GM21515 (cell line): Measurements from ENCODE around the gene CELF4.

Experiments used
- ATAC-seq: cut with Tn5 transposase; IDR thresholded peaks from one replicate; pipeline ENCODE4 v1.9.1; 2021; ENCODE audit not compliant: unreplicated experiment

CELF4 gene

DNA sequence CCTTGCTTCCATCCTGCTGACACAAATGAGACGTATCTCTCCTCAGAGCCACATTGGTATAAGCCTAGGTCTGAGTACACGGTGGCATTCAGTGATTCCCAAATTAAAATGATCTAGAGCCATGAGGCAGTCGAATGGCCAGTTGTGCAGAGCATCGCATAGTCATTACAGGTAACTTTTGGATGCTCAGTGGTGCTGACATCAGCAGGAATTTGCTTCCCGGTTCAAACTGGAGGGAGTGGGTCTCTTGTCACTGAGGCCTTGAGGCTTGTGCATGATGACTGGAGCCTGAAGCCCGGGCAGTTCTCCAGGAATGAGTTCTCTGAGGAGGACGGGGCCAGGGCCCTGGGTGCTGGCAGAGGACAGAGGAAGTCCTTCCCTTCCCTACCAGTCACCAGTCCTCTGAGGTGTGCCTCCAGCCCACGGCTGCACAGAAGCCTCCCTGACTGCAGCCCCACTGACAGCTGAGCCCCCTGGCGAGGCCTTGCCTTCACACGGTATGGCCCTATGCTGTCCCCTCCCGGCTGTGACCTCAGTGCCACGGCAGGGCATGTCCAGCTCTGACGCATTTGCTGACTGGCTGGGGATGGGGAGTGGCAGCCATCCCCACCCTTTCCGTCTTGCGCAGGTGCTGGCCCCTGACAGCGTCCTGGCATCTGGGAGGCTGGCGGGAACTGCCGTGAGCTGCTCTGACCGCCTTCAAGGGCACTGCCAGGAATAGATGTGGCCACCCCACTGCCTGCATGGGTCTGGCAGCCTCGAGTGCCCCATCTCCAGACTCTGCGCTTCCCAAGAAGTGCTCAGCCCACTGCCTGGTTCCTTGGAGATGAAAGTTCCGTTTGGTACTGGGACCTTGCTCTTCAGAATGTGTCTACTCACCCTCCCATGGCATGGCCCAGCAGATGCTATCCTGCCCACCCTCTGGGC is 117.4 kb downstream of the CELF4 start:
- no peak for ATAC-seq

DNA sequence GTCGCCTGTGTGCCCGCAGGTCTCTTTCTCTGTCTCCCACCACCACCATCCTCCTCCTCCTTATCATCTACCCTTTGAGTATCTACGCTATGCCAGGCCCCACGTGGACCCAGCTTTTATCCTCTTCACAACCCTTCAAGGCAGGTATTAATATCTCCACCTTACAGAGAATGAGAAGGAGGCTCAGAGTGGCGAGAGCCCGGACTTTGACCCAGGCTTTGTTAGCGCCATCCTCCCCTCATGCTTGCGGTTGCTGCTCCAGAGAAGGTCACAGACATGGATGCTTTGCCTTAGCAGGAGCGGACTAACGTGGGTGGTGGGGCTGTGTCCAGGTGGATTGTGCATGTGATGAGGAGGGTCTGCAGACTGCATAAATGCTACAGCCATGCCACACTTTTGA is 119.8 kb downstream of the CELF4 start:
- ATAC-seq: no peak

DNA sequence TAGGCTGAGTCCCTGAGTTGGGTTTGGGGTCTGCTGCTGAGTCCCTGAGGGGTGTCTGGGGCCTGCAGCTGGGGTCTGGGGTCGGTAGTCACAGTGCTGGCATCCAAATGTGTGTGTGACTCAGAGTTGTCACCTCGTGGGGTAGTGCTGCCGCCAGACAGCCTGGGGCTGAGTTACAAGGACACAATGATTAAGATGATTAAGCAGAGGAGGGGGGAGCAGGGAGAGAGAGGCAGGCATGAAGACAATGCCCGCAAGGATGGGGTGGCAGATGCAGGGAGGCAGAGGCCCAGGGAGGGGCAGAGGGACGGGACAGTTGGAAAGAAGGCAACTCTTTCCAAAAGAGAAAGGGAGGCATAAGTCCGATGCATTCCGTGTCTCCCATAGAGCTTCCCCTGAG is 120.2 kb downstream of the CELF4 start:
- no peak for ATAC-seq

DNA sequence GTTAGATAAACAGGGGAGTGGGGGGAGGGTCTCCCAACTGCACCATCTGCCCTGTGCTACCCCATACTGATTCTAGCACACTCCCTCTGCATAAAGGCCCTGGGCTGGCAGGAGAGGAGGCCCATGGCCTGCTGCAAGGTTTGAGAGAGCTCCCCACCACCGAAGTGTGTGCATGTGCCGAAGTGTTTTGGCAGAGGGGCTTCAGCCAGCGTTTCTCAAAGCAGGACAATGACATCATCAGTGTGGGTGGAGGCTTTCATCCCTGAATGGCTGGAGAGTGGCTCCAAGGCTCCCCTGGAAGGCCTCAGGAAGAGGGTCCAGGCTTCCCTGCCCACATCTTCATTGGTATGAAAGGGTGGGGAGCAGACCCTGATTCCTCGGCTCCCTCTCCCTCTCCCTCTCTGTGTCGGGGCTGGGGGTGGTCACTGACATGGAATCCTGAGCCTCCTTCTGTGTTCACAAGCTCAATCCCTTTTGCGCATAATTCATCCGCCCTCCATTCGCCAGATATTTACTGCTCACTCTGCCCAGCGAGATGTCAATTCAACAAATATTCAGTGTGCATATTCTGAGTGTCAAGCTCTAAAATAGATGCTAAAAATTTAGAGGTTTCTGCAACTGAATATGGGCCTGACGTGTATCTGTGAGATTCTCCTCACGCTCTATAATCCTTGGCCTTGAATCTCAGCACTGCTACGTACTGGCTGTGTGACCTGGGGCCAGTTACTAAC is 122.1 kb downstream of the CELF4 start:
- no peak for ATAC-seq

DNA sequence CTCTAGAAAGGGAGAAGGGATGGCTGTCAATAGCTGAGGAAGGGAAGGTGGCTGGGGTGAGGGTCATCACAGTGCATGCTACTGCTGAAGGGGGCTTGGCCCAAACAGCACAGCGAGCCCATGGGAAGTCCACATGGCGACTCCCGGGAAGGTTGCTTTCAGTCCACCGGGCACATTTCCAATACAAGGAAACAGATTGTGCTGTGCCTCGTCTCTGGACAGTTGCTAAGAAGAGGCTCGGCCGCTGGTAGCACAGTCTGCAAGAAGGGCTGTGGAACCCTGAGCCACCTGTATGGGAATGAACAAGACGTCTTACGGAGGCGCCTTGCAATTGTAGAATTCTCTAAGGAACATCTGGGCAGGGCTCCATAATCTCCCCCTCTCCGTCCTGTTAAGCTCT is 123.1 kb downstream of the CELF4 start:
- no peak for ATAC-seq

DNA sequence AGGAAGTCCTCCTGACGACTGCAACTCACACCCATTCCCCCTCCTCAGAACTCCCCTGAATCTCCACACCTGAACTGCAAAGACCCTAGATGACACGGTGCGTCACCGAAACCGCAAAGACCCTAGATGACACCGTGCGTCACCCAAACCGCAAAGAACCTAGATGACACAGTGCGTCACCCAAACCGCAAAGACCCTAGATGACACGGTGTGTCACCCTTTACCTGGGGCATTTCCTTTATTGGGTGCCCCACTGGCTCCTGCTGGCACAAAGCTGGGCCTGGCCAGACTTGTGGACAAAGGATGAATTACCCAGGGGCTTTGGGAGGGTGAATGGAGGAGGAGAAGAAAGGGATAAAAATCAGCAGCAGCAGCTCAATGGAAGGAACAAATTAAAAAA is 123.8 kb downstream of the CELF4 start:
- no peak for ATAC-seq

DNA sequence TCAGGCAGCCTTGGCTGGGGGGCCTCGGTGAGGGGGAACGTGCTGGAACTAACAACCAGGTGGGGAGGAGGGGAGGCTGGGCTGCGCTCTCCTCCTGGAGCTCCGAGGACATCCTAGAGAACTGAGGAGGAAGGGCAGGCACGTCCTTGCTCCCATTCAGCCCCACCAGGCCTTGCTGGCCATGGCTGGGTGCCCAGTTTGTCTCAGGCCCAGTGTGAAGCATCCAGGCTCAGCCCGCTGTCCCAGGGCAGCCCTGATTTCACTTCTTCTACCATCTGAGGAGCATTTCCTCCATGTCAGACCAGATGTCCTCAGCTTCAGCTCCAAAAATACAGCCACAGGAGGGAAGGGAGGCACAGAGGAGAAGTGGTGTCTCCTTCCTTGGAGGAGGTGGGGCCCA is 125.4 kb downstream of the CELF4 start:
- no peak for ATAC-seq

DNA sequence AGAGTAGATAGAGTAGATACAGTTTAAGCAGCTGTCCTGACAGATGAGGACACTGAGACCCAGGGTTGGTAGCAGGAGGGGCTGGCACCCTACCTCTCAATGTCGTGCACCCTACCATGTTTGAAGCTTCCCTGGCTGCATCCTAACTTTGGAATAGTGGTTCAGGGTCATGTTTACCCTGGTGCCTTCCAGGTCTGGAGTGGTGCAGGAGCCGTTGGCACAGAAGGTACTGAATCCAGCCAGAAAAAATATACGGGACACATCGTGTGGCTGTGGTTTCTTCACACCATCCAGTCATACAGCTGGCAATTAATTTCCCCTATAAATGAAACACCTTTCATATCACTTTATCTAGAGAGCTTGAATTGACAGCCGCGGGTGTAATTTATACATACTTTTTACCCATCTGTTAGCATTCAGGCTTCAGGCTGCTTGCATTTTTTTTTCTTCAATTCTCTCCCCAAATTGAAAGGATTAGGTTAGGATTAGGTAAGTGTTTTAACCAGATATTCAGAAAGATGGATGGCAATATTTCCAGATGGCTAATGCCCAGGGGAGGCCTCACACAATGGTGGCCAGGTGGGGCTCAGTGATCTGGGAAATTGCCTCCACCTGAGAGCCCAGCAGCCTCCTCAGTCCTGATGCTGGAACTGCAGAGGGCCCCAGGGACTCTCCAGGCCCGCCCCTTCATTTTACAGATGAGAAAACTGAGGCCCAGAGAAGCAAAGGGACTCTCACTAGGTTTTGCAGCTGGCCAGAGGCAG is 127.0 kb downstream of the CELF4 start:
- ATAC-seq: no peak

DNA sequence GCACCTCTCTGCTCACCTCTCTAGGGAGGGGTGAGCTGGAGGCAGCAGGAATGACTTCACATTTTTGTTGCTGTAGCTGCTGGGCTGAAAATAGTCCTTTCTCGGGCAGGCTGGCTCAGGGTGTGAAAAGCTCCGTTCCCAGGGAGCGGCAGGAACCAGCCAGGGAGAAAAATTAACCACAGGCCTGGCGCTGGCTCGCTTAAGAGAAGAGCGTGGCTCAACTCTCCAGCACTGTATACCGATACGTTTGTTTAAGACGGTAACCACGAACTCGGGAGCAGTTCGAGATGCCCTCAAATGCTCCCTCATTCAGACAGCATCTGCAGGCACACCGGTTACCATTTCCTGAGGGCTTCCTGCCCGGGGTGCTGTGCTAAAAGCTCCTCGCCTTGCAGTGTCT is 129.6 kb downstream of the CELF4 start:
- no peak for ATAC-seq

DNA sequence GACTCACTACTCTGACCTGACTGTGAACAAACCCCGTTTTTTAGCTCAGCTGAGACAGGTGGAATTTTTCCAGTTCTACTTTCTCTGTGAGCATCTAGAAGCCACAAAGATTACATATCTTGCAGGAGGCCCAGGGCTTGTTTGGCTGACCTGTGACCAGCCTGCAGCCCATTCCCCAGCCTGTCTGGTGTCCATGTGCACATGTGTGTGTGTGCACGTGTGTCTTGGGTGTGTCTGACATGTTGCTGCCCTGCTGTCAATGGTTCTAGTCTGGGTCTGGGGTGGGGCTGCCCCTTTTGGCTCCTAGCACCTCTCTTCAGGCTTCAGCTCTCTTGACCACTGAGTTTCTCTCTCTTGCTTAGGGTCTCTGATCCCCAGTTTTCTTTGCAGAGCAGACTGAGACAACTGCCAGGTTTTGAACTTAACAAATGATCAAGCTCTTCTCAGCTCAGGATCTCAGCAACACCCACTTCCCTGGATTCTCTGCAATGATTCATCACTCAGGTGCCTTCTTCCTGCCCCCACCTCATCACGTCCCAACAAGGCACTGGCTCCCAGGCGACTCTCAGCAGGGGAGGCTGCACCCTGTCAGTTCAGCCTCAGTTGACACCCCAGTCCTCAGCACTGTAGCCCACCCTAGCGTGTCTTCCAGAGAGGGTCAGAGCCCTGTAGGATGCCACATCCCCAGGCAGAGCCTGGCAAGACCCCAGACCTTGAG is 130.3 kb downstream of the CELF4 start:
- no peak for ATAC-seq

DNA sequence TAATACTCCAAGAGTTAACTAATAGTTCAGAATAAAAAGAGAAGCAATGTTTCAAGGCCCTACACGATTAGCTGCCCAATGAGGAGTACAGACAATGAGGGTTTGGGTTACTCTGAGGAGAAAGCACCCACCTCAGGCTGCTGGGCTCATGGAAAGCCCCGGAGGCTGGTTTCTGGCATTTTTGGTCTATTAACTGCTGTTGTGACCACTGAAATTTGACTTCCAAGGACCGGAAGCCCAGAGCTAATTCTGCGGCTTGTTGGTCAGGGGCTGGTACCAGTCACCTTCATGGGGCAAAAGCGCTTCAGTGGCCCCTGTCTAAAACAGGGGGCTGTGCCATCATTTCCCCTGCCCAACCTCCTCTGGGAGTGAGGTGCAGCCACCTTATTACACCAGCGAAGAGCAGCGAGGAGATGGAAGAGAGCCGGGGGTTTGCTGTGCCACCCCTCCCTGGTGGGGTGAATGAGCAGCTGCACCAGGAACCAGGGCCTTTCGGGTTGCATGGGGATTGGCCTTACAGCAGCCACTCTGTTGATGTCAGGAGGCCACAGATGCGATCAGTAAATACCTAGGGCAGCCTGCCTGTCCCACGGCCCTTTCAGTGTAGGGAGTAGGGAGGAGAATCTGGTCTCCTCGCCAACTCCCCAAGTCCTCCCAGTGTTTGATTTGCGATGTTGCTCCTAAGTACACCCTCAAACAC is 131.3 kb downstream of the CELF4 start:
- ATAC-seq: no peak

DNA sequence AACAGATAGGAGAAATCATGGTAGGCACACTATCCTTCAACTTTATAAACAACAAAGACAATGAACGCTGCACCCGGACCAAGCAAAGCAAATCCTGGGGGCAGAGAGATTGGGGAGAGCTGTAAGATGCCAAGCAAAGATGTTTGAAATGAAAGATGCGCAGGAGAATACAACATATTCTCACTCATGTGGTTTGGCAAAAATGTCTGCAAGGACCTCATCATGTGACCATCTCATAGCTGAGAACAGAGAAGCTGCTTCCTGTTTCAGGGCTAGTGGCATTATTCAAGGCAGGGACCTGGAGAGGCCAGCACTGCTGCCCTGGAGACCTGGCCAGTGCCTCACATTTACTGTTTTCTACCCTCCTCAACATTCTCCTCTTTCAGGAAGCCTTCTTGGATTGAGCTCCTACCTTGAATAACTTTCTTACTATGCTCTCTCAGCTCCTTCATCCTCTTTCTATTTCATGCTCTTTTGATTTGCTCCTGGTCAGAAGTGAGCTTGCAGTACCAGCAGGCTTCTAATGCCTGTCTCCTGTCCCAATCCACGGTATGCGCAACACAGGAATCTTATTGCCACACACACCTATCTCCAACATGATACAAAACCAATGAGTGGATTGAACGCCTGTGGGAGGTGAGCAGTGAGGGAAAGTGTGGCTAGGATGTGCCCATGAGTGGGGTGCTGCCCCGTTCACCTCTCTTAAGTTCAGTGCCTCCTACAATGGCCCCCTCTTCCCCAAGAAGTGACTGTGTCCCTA is 133.0 kb downstream of the CELF4 start:
- ATAC-seq: no peak

DNA sequence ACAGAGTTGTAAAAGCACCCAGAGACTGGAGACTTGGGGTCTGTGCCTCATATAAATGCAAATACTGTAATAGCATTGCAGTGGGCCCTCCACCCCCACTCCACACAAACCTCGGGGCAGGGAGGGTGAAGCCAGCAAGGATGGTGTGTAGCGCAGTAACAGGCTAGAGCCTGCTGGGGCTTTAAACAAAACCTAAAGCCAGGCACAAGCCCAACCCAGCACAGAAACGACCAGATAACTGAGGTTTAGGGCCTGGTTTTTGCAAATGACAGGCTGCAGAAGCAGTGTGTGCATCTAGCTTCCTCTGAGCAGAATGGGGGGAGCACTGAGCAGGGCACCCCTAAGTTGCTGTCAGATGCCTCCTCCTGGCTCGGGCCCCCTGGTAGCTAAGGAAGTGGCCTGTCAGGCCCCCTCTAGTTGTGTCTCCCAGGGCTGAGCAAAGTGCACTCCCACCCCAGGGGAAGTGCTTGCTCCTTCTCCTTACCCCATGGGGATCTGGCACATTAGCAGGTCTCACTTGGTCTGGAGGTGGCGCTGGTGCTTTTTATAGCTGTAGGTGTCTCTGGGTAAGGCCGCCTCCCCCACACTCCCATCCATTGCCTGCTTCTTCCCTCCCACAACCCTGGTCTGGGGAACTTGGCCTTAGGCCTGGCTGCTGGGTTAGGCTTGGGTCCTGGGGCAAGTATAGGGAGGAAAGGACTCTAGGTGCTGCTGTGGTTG is 135.1 kb downstream of the CELF4 start:
- no peak for ATAC-seq

DNA sequence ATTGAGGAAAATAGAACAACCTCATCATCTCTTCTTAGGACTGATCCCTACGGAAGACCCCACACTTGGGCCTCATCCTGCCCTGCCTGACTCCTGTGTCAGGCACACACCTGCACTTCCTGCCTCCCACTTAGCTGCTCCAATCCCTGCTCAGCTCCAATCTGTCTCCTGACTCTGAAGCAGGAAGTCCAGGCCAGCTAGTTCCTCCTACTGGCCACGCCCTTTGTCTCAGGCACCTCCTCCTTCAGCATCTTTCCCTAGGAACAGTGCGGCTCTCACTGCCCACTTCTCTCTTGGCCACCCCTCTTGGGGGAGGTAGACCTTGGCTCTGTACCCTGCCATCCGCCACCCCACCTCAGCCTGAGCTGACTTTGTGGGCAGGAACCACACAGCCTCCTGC is 135.8 kb downstream of the CELF4 start:
- no peak for ATAC-seq

DNA sequence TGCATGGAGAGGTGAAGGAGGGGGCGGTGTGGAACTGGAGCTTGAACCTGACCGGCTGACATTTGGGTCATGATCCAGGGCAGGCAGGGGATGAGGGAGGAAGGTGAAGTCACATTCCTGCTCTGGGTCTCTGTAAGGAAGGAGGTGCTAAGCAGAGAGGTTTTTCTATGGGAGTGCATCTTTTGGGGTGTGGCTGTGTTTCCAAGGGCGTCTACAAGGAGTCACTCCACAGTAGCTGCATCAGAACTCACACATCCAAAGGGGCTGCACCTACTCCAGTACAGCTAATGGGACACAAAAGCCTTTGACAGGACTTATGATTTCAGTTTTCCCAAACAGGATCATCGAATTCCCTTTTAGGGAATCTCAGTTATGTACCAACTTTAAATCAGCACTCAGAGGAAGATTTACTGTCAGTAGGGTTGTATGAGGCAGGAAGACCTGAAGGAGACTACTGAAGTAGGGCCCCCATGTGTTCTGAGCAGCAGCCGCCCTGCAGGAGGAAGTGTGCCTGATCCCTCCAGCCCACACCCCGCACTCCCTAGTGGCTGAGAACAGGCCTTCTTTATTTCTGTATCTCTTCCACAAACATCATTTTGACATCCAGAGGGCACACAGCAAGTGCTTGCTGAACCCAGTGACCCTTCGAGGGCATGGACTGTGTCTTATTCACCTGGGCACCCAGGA is 137.2 kb downstream of the CELF4 start:
- ATAC-seq: no peak

DNA sequence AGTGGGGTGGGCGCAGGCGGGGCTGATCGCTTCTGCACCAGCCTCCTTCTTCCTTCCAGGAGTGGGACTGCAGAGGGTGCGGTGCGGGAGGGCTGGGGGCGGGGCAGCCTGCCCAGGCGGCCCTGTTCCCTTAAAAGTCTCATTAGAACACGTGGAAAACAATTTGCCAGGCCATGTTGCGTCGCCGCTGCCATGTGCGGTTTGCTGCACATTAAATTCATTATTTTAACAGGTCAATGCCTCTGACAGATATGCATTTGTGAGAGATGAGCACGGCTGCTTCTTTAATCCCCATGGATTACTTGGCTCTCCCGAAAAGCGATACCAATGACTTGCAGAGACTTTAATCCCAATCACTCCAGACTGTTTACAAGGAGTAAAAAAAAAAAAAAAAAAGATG is 139.0 kb downstream of the CELF4 start:
- no peak for ATAC-seq

DNA sequence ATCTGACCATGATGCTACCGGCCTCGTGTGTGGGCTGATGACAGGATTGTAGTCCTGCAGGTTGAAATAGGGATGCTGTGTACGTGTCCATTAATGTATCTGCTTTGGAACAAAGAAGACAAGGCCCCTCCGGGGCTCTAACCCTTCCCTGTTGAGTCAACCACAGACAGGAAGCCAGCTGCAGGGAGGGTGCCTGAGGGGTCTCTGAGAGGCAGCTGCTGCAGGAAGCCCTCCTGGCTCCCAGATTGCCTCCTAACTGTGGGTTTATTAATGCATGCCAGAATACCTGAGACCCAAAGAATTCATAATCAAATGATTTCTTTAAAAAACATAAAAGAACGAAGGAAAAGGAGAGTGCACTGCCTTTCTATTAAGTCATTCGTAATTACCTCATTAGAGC is 140.4 kb downstream of the CELF4 start:
- no peak for ATAC-seq

DNA sequence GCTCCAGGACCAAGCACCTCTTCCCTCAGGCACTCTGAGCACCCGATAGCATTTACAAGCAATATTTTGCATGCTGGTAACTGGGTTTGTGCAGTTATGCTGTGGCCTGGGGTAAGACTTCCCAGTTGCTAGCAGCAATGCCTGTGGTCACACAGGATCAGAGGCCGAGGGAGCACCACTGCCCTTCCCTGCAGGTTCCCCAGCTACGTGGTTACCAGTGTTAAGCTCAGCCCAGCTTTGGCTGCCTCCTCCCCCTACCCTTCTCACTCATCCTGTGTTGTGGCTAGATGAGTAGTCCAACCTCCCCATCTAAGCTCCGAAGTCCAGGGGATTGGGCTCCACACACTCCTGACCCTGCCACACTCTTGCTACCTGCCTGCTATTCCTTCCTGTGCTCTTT is 141.1 kb downstream of the CELF4 start:
- no peak for ATAC-seq
